ENCODE results near the gene TRIM52.
A peak's percentile ranks its signal among the peaks of the same experiment; 100 is the strongest.

TRIM52 gene

GRCh38 chr5:181222630-181223057, 38.3 kb downstream of the TRIM52 start:
- CTCF ChIA-PET, result interaction anchor here (1.0 to 2.2 kb wide), 5 partner anchors 15 to 54 kb away, joined by 3 to 7 read pairs (median 5); no protein-coding TSS in a partner anchor
- POLR2A ChIA-PET, result interaction anchor here (0.9 to 3.6 kb wide), 11 partner anchors 12 to 49 kb away, joined by 5 to 43 read pairs (median 11); partner anchors contain the start of genes RACK1, TRIM52 and TRIM7
- peak; percentile 93 for TF ChIP-seq PKNOX1 (IDR thresholded peaks at IDR 0.05)
- no peak for TF ChIP-seq SUZ12 (IDR thresholded peaks at IDR 0.05)
- TF ChIP-seq FOXK2 (IDR thresholded peaks at IDR 0.05), result no peak
- no peak for TF ChIP-seq TARDBP (IDR thresholded peaks at IDR 0.05)
- no peak for TF ChIP-seq NFRKB (IDR thresholded peaks at IDR 0.05)
- TF ChIP-seq LEF1 (IDR thresholded peaks at IDR 0.05; ENCODE audit: borderline replicate concordance), result peak; percentile 16; the same call in 1 of the 2 replicates
- TF ChIP-seq SP1 (IDR thresholded peaks at IDR 0.05), result no peak
- TF ChIP-seq FOXA1 (IDR thresholded peaks at IDR 0.05), result no peak
- no peak for TF ChIP-seq CTBP1 (IDR thresholded peaks at IDR 0.05; ENCODE audit: borderline replicate concordance)
- TF ChIP-seq L3MBTL2 (conservative IDR thresholded peaks at IDR 0.05), result peak; percentile 94
- DNase-seq (ENCODE audit: extremely low spot score), result peak; percentile 42

- POLR2A ChIA-PET, result interaction anchor here (0.9 to 3.6 kb wide), 11 partner anchors 13 to 122 kb away, joined by 3 to 43 read pairs (median 11); partner anchors contain the start of genes RACK1, TRIM52 and TRIM7
- DNase-seq (ENCODE audit: extremely low spot score), result peak; percentile 63
- TF ChIP-seq FOXM1 (IDR thresholded peaks at IDR 0.05; ENCODE audit: borderline replicate concordance), result no peak; the same call in 1 of the 2 replicates
- TF ChIP-seq ZNF384 (IDR thresholded peaks at IDR 0.05), result no peak
- peak; percentile 74 for TF ChIP-seq TARDBP (IDR thresholded peaks at IDR 0.05)
- TF ChIP-seq ARNT (IDR thresholded peaks at IDR 0.05), result peak; percentile 79
- no peak for TF ChIP-seq FOXK2 (IDR thresholded peaks at IDR 0.05)
- no peak for TF ChIP-seq LEF1 (IDR thresholded peaks at IDR 0.05; ENCODE audit: borderline replicate concordance)
- TF ChIP-seq NFRKB (IDR thresholded peaks at IDR 0.05), result no peak
- peak; percentile 48; the same call in 1 of the 2 replicates for TF ChIP-seq CTBP1 (IDR thresholded peaks at IDR 0.05; ENCODE audit: borderline replicate concordance)
- no peak for TF ChIP-seq BHLHE40 (IDR thresholded peaks at IDR 0.05; ENCODE audit: borderline replicate concordance)
- no peak for TF ChIP-seq SP1 (IDR thresholded peaks at IDR 0.05)
- no peak for TF ChIP-seq ELF4 (IDR thresholded peaks at IDR 0.05)
- CTCF ChIA-PET, result interaction anchor here (1.0 to 2.2 kb wide), 5 partner anchors 15 to 54 kb away, joined by 3 to 7 read pairs (median 5); no protein-coding TSS in a partner anchor
Observed at GRCh38 chr5:181221792-181222629, 38.9 kb downstream of the TRIM52 start.

GRCh38 chr5:181221105-181221791, 39.7 kb downstream of the TRIM52 start:
- ChIA-PET CTCF (interaction anchor here (2.2 kb wide), 1 partner anchor 34 kb away, joined by 6 read pairs; no protein-coding TSS in a partner anchor), POLR2A (interaction anchor here (1.0 to 3.6 kb wide), 10 partner anchors 14 to 121 kb away, joined by 3 to 43 read pairs (median 8); partner anchors contain the start of genes RACK1 and TRIM7)
- TF ChIP-seq L3MBTL2 (conservative IDR thresholded peaks at IDR 0.05) (peak; percentile 68), NFRKB (IDR thresholded peaks at IDR 0.05) (no peak)
- DNase-seq (ENCODE audit: extremely low spot score), result no peak

- TF ChIP-seq LEF1 (IDR thresholded peaks at IDR 0.05; ENCODE audit: borderline replicate concordance), result no peak
- TF ChIP-seq SP1 (IDR thresholded peaks at IDR 0.05), result no peak
- POLR2A ChIA-PET, result interaction anchor here (1.0 kb wide), 2 partner anchors 13 to 24 kb away, joined by 5 read pairs; partner anchors contain the start of gene RACK1
- CTCF ChIA-PET, result no interaction called here
- DNase-seq (ENCODE audit: extremely low spot score), result no peak
Observed at GRCh38 chr5:181220178-181220515, 40.8 kb downstream of the TRIM52 start.

GRCh38 chr5:181219262-181220177, 41.4 kb downstream of the TRIM52 start:
- no peak for TF ChIP-seq FOXM1 (IDR thresholded peaks at IDR 0.05; ENCODE audit: borderline replicate concordance)
- TF ChIP-seq FOXA1 (IDR thresholded peaks at IDR 0.05), result no peak
- no peak for TF ChIP-seq TARDBP (IDR thresholded peaks at IDR 0.05)
- TF ChIP-seq FOXK2 (IDR thresholded peaks at IDR 0.05), result no peak
- TF ChIP-seq SP1 (IDR thresholded peaks at IDR 0.05), result no peak
- TF ChIP-seq L3MBTL2 (conservative IDR thresholded peaks at IDR 0.05), result no peak
- TF ChIP-seq CTBP1 (IDR thresholded peaks at IDR 0.05; ENCODE audit: borderline replicate concordance), result no peak
- no peak for DNase-seq (ENCODE audit: extremely low spot score)
- ChIA-PET POLR2A (interaction anchor here (1.0 kb wide), 2 partner anchors 13 to 25 kb away, joined by 5 read pairs; partner anchors contain the start of gene RACK1), CTCF (no interaction called here)

GRCh38 chr5:181218795-181219124, 42.2 kb downstream of the TRIM52 start:
- DNase-seq (ENCODE audit: extremely low spot score), result no peak
- ChIA-PET POLR2A (no interaction called here), CTCF (no interaction called here)
- TF ChIP-seq HDGF (IDR thresholded peaks at IDR 0.05; ENCODE audit: borderline replicate concordance) (no peak), TARDBP (IDR thresholded peaks at IDR 0.05) (0 out of 2 replicates have a peak, but pooled peaks have one; percentile 54), ARNT (IDR thresholded peaks at IDR 0.05) (no peak), FOXA1 (IDR thresholded peaks at IDR 0.05) (no peak), PKNOX1 (IDR thresholded peaks at IDR 0.05) (peak; percentile 81)
